ENCODE results near the gene PAIP2B. TPM values are rescaled to one million over a fixed set of nuclear protein-coding genes. Genes with fewer than 3 reads are reported as not detected.

PAIP2B gene
- polyA plus RNA-seq, 1 of the 3 experiments (the other 2 are of a cell fraction) = 0.20 TPM

DNA sequence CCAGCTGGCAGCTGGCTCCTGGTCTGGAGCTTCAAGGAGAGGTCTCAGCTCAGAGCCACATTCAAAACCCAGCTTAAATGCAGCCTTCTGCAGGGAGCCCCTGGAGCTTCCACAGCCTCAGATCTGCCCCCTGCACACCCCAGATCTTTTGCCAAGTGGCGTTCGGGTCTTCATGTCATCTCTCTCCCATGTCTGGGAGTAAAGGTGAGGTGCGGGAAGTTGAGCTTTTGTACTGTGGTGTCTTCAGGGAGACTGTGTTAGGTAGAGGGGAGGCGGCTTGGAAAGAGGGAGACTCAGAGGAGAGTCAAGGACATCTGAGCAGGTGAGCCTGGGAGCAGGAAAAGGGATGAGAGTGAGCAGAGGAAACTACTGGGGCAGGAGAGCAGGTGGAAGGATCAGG is 71.1 kb downstream of the PAIP2B start (continued):
- TF ChIP-seq, protein P1, sequence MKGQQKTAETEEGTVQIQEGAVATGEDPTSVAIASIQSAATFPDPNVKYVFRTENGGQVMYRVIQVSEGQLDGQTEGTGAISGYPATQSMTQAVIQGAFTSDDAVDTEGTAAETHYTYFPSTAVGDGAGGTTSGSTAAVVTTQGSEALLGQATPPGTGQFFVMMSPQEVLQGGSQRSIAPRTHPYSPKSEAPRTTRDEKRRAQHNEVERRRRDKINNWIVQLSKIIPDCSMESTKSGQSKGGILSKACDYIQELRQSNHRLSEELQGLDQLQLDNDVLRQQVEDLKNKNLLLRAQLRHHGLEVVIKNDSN (IDR thresholded peaks at IDR 0.05; ENCODE audit: borderline replicate concordance, low read depth) = no peak
- TF ChIP-seq, protein P2, sequence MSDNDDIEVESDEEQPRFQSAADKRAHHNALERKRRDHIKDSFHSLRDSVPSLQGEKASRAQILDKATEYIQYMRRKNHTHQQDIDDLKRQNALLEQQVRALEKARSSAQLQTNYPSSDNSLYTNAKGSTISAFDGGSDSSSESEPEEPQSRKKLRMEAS (IDR thresholded peaks at IDR 0.05; ENCODE audit: low read depth) = no peak
- TF ChIP-seq, protein P3, sequence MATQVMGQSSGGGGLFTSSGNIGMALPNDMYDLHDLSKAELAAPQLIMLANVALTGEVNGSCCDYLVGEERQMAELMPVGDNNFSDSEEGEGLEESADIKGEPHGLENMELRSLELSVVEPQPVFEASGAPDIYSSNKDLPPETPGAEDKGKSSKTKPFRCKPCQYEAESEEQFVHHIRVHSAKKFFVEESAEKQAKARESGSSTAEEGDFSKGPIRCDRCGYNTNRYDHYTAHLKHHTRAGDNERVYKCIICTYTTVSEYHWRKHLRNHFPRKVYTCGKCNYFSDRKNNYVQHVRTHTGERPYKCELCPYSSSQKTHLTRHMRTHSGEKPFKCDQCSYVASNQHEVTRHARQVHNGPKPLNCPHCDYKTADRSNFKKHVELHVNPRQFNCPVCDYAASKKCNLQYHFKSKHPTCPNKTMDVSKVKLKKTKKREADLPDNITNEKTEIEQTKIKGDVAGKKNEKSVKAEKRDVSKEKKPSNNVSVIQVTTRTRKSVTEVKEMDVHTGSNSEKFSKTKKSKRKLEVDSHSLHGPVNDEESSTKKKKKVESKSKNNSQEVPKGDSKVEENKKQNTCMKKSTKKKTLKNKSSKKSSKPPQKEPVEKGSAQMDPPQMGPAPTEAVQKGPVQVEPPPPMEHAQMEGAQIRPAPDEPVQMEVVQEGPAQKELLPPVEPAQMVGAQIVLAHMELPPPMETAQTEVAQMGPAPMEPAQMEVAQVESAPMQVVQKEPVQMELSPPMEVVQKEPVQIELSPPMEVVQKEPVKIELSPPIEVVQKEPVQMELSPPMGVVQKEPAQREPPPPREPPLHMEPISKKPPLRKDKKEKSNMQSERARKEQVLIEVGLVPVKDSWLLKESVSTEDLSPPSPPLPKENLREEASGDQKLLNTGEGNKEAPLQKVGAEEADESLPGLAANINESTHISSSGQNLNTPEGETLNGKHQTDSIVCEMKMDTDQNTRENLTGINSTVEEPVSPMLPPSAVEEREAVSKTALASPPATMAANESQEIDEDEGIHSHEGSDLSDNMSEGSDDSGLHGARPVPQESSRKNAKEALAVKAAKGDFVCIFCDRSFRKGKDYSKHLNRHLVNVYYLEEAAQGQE (IDR thresholded peaks at IDR 0.05; ENCODE audit: low read depth, low read length) = no peak
- no peak for TF ChIP-seq TEAD4 (IDR thresholded peaks at IDR 0.05; ENCODE audit: borderline replicate concordance, insufficient read depth)

DNA sequence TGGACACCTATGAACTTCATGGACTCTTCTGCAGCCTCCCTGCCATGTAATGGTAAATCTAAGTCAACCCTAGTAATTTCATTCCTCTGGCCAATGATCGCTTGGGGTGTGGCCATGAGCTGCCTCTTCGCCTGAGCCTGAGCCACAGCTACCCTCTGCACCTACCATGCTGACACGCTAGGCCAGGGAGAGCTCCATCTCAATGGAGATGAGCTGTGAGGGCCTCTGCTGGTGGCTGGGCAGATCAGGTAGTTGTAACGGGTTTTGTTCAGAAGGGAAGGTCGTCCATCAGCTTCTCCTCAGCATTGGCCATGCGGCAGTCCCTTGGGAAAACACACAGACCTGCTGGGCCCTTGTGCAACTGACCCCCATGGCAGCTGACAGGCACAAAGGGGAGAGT is 72.1 kb downstream of the PAIP2B start:
- no peak for DNase-seq
- H3K9me3 ChIP-seq = no peaks in the 10 kb centered on the region
- H3K79me2 ChIP-seq (ENCODE audit: insufficient read depth) = no peaks in the 10 kb centered on the region
- ChIA-PET CTCF (interaction anchor here (1.4 to 3.9 kb wide), 3 partner anchors 37 to 355 kb away, joined by 4 to 39 read pairs (median 17); no protein-coding TSS in a partner anchor), POLR2A (no interaction called here)
- no peak for TF ChIP-seq GATA2 (CRISPR knock-in tag; IDR thresholded peaks at IDR 0.05)
- TF ChIP-seq, protein P4, sequence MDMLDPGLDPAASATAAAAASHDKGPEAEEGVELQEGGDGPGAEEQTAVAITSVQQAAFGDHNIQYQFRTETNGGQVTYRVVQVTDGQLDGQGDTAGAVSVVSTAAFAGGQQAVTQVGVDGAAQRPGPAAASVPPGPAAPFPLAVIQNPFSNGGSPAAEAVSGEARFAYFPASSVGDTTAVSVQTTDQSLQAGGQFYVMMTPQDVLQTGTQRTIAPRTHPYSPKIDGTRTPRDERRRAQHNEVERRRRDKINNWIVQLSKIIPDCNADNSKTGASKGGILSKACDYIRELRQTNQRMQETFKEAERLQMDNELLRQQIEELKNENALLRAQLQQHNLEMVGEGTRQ (IDR thresholded peaks at IDR 0.05; ENCODE audit: borderline replicate concordance, low read depth, low read length) = no peak
- TF ChIP-seq NFIC (IDR thresholded peaks at IDR 0.05; ENCODE audit: borderline replicate concordance) = no peak
- TF ChIP-seq JUND (IDR thresholded peaks at IDR 0.05) = no peak
- no peaks in the 10 kb centered on the region for H4K20me1 ChIP-seq (ENCODE audit: insufficient read depth)
- H3K27me3 ChIP-seq (ENCODE audit: insufficient read depth) = peaks cover 5% of the 10 kb centered on the region; the same call in 1 of the 2 replicates
- no peak overlapping the region for H3K4me2 ChIP-seq
- H3K9me2 ChIP-seq = no peaks in the 10 kb centered on the region
- peaks cover 0 to 9% of the 10 kb centered on the region in 2 experiments; a peak in 1 of 4 replicates for H3K4me1 ChIP-seq (ENCODE audit: control insufficient read depth in 1 of 2, insufficient read depth in 2 of 2, low read depth in 1 of 2, low read length in 1 of 2)
- H3F3A ChIP-seq (replicated peaks; ENCODE audit: insufficient read depth) = no peaks in the 10 kb centered on the region
- WGBS (ENCODE audit: low lambda C conversion rate) = 38% methylated on average over 4 of the region's 6 CpGs
- no peak overlapping the region for H2AFZ ChIP-seq (ENCODE audit: low read depth)
- H3K9ac ChIP-seq = no peak overlapping the region
- H3K4me3 ChIP-seq (ENCODE audit: low read depth in 2 of 2, low read length in 1 of 2) = no peak overlapping the region
- H3K27ac ChIP-seq (ENCODE audit: low read depth in 2 of 2, low read length in 1 of 2) = no peak overlapping the region
- H3K36me3 ChIP-seq (replicated peaks in 1 of 2; ENCODE audit: control insufficient read depth in 1 of 2, insufficient read depth in 2 of 2, low read length in 1 of 2) = peaks cover 0 to 11% of the 10 kb centered on the region in 2 experiments

DNA sequence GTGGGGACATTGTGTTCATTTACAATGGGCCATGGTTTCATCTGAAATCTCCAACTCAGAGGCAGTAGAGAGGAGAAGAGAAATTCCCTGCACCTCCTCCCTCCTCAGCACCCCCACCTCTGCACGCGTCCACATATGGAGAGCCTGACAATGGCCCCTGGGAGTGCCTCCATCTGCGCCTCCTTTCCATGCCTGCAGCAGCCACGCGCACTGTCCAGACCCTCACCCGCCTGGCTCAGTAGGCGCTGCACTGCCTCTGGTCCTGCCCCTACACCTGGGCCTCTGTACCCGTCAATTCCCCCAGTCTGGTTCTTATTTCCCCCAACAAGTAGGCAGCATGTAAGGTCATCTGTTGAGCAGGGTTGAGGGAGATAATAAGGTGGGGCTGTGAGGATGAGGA is 72.6 kb downstream of the PAIP2B start:
- ChIA-PET CTCF (interaction anchor here (1.2 to 3.9 kb wide), 4 partner anchors 38 to 355 kb away, joined by 4 to 39 read pairs (median 11); no protein-coding TSS in a partner anchor), POLR2A (no interaction called here)
- H3K4me3 ChIP-seq (ENCODE audit: low read depth in 2 of 2, low read length in 1 of 2) = no peak overlapping the region
- H3K79me2 ChIP-seq (ENCODE audit: insufficient read depth) = no peaks in the 10 kb centered on the region
- no peaks in the 10 kb centered on the region for H3K9me3 ChIP-seq
- H3K27me3 ChIP-seq (ENCODE audit: insufficient read depth) = peaks cover 5% of the 10 kb centered on the region; the same call in 1 of the 2 replicates
- H3K4me1 ChIP-seq (ENCODE audit: control insufficient read depth in 1 of 2, insufficient read depth in 2 of 2, low read depth in 1 of 2, low read length in 1 of 2) = peaks cover 0 to 9% of the 10 kb centered on the region in 2 experiments; a peak in 1 of 4 replicates
- no peak overlapping the region for H2AFZ ChIP-seq (ENCODE audit: low read depth)
- 69% methylated on average over 8 of the region's 8 CpGs for WGBS (ENCODE audit: low lambda C conversion rate)
- H4K20me1 ChIP-seq (ENCODE audit: insufficient read depth) = no peaks in the 10 kb centered on the region
- H3K4me2 ChIP-seq = no peak overlapping the region
- no peak for DNase-seq
- peaks cover 2 to 16% of the 10 kb centered on the region in 2 experiments for H3K36me3 ChIP-seq (replicated peaks in 1 of 2; ENCODE audit: control insufficient read depth in 1 of 2, insufficient read depth in 2 of 2, low read length in 1 of 2)
- no peaks in the 10 kb centered on the region for H3K9me2 ChIP-seq
- no peaks in the 10 kb centered on the region for H3F3A ChIP-seq (replicated peaks; ENCODE audit: insufficient read depth)
- H3K9ac ChIP-seq = no peak overlapping the region
- H3K27ac ChIP-seq (ENCODE audit: low read depth in 2 of 2, low read length in 1 of 2) = no peak overlapping the region
- TF ChIP-seq, protein P5, sequence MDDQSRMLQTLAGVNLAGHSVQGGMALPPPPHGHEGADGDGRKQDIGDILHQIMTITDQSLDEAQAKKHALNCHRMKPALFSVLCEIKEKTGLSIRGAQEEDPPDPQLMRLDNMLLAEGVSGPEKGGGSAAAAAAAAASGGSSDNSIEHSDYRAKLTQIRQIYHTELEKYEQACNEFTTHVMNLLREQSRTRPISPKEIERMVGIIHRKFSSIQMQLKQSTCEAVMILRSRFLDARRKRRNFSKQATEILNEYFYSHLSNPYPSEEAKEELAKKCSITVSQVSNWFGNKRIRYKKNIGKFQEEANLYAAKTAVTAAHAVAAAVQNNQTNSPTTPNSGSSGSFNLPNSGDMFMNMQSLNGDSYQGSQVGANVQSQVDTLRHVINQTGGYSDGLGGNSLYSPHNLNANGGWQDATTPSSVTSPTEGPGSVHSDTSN (IDR thresholded peaks at IDR 0.05) = no peak
- TF ChIP-seq RFX5 (IDR thresholded peaks at IDR 0.05; ENCODE audit: low read length) (no peak), YY1 (IDR thresholded peaks at IDR 0.05; ENCODE audit: low read depth) (no peak), SIN3A (IDR thresholded peaks at IDR 0.05; ENCODE audit: borderline replicate concordance, low read depth, low read length) (no peak), NRF1 (IDR thresholded peaks at IDR 0.05; ENCODE audit: low read depth, low read length) (no peak), CHD2 (IDR thresholded peaks at IDR 0.05; ENCODE audit: low read length, partially characterized antibody) (no peak), RXRA (IDR thresholded peaks at IDR 0.05; ENCODE audit: borderline replicate concordance, low read depth) (no peak)
- TF ChIP-seq, protein P3 (IDR thresholded peaks at IDR 0.05; ENCODE audit: low read depth, low read length) = no peak
